ENCODE data around the gene GP1BB. TPM values are rescaled to one million over a fixed set of nuclear protein-coding genes. Genes with fewer than 3 reads are reported as not detected.

Gene GP1BB
- total and polyA plus RNA-seq, 2 of the 4 experiments (the other 2 are of a cell fraction): 0.18 to 1.5 TPM

DNA sequence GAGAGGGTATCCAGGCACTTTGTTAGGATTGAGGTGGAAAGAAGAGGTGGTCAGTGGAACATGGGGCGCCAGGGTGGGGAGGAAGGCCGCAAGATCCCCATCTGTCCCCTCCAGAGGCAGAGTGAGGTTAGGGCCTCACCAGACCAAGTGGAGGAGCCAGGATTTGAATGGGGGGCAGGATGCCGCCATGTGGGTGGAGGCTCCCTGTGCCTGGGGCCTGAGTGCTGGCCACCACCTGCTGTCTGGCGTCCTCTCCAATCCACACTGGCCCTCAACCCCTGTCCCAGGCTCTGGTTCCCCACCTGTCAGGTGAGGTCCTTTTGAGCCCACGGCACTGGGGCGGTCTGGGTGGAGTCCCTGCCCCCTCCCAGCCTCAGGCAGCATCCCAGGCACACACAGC lies 19.7 kb downstream of the GP1BB start:
- Histone ChIP-seq H3K79me1 (ENCODE audit: low read depth in 1 of 2, low read length in 2 of 2) (no peaks in the 10 kb centered on the region), H3K4me1 (ENCODE audit: control insufficient read depth, insufficient read depth, low read length) (no peaks in the 10 kb centered on the region), H3K4me2 (ENCODE audit: low read depth, low read length) (no peak overlapping the region), H3K56ac (ENCODE audit: extremely low read depth, insufficient read depth, low read length) (no peak overlapping the region), H2BK120ac (ENCODE audit: low read depth, low read length) (no peak overlapping the region), H2AK9ac (replicated peaks; ENCODE audit: low read depth, low read length, poor library complexity) (peak overlapping the region; percentile 65), H2AK5ac (ENCODE audit: low read depth, low read length) (no peak overlapping the region), H3K36me3 (ENCODE audit: control insufficient read depth, insufficient read depth, low read length) (no peaks in the 10 kb centered on the region), H3K9ac (ENCODE audit: low read depth, low read length) (no peak overlapping the region), H3K4ac (ENCODE audit: low read depth, low read length) (no peak overlapping the region), H3K14ac (replicated peaks; ENCODE audit: low read depth, low read length) (no peak overlapping the region), H3K23ac (ENCODE audit: low read depth, low read length) (no peak overlapping the region), H4K5ac (ENCODE audit: low read depth, low read length) (no peak overlapping the region), H4K8ac (ENCODE audit: low read depth in 2 of 2, low read length in 2 of 2) (no peak overlapping the region), H4K91ac (ENCODE audit: insufficient read depth, low read depth, low read length) (no peak overlapping the region), H3K9me3 (ENCODE audit: control insufficient read depth, insufficient read depth, low read length) (no peaks in the 10 kb centered on the region), H3K18ac (ENCODE audit: low read depth, low read length) (no peak overlapping the region), H3K9me1 (ENCODE audit: insufficient read depth, low read length) (no peaks in the 10 kb centered on the region), H3K27me3 (ENCODE audit: control insufficient read depth, insufficient read depth, low read length) (no peaks in the 10 kb centered on the region; the same call in 1 of the 2 replicates), H3K4me3 (ENCODE audit: insufficient read depth, low read depth, low read length) (no peak overlapping the region), H2BK5ac (ENCODE audit: low read depth, low read length, poor library complexity, severe bottlenecking) (no peak overlapping the region), H2AFZ (replicated peaks; ENCODE audit: low read length, poor library complexity) (no peak overlapping the region), H2BK15ac (ENCODE audit: low read depth, low read length) (no peak overlapping the region), H3K27ac (ENCODE audit: insufficient read depth, low read length) (no peak overlapping the region), H2BK20ac (ENCODE audit: low read depth, low read length) (no peak overlapping the region), H4K20me1 (ENCODE audit: insufficient read depth, low read length) (no peaks in the 10 kb centered on the region; the same call in 1 of the 2 replicates)
- TF ChIP-seq CEBPB (IDR thresholded peaks at IDR 0.05; ENCODE audit: low read depth, low read length): no peak
- TF ChIP-seq RCOR1 (IDR thresholded peaks at IDR 0.05; ENCODE audit: insufficient replicate concordance, low read length): no peak
- no peak for TF ChIP-seq SMC3 (IDR thresholded peaks at IDR 0.05; ENCODE audit: low read depth, low read length)
- no peak for TF ChIP-seq POLR2A (IDR thresholded peaks at IDR 0.05; ENCODE audit: low read depth, low read length)
- TF ChIP-seq, protein P1, sequence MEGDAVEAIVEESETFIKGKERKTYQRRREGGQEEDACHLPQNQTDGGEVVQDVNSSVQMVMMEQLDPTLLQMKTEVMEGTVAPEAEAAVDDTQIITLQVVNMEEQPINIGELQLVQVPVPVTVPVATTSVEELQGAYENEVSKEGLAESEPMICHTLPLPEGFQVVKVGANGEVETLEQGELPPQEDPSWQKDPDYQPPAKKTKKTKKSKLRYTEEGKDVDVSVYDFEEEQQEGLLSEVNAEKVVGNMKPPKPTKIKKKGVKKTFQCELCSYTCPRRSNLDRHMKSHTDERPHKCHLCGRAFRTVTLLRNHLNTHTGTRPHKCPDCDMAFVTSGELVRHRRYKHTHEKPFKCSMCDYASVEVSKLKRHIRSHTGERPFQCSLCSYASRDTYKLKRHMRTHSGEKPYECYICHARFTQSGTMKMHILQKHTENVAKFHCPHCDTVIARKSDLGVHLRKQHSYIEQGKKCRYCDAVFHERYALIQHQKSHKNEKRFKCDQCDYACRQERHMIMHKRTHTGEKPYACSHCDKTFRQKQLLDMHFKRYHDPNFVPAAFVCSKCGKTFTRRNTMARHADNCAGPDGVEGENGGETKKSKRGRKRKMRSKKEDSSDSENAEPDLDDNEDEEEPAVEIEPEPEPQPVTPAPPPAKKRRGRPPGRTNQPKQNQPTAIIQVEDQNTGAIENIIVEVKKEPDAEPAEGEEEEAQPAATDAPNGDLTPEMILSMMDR (conservative IDR thresholded peaks at IDR 0.05; ENCODE audit: low read depth, low read length): no peak
- no peak for TF ChIP-seq MAFK (IDR thresholded peaks at IDR 0.05; ENCODE audit: low read depth, low read length)
- TF ChIP-seq NFE2L2 (IDR thresholded peaks at IDR 0.05; ENCODE audit: low read depth, low read length): no peak
- no peak for TF ChIP-seq FOS (IDR thresholded peaks at IDR 0.05; ENCODE audit: low read depth, low read length)
- no peak for TF ChIP-seq MAZ (IDR thresholded peaks at IDR 0.05; ENCODE audit: borderline replicate concordance, low read depth, low read length)
- TF ChIP-seq BHLHE40 (IDR thresholded peaks at IDR 0.05; ENCODE audit: low read depth, low read length): no peak
- no peak for TF ChIP-seq CHD1 (IDR thresholded peaks at IDR 0.05; ENCODE audit: low read depth, low read length)
- TF ChIP-seq RFX5 (IDR thresholded peaks at IDR 0.05; ENCODE audit: low read depth, low read length): no peak
- TF ChIP-seq, protein P2, sequence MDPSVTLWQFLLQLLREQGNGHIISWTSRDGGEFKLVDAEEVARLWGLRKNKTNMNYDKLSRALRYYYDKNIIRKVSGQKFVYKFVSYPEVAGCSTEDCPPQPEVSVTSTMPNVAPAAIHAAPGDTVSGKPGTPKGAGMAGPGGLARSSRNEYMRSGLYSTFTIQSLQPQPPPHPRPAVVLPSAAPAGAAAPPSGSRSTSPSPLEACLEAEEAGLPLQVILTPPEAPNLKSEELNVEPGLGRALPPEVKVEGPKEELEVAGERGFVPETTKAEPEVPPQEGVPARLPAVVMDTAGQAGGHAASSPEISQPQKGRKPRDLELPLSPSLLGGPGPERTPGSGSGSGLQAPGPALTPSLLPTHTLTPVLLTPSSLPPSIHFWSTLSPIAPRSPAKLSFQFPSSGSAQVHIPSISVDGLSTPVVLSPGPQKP (IDR thresholded peaks at IDR 0.05; ENCODE audit: borderline replicate concordance, low read depth, low read length): no peak
- TF ChIP-seq MXI1 (IDR thresholded peaks at IDR 0.05; ENCODE audit: borderline replicate concordance, low read depth, low read length): no peak
- TF ChIP-seq, protein P3, sequence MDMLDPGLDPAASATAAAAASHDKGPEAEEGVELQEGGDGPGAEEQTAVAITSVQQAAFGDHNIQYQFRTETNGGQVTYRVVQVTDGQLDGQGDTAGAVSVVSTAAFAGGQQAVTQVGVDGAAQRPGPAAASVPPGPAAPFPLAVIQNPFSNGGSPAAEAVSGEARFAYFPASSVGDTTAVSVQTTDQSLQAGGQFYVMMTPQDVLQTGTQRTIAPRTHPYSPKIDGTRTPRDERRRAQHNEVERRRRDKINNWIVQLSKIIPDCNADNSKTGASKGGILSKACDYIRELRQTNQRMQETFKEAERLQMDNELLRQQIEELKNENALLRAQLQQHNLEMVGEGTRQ (IDR thresholded peaks at IDR 0.05; ENCODE audit: low read depth, low read length): no peak
- no peak for TF ChIP-seq RAD21 (IDR thresholded peaks at IDR 0.05; ENCODE audit: low read length)
- BruUV-seq (replicated peaks): no TSS peak
- intact Hi-C loops (cut with micrococcal nuclease): no loop called here
- ATAC-seq (ENCODE audit: low read depth) (no peak), DNase-seq (no peak)
- 69% methylated on average over 2 of the region's 6 CpGs; no CpG with 5 or more reads in 1 of the 2 experiments for WGBS, 2 experiments (ENCODE audit: extremely low coverage in 2 of 2, insufficient read length in 1 of 2)
- POLR2A ChIA-PET (ENCODE audit: unreplicated experiment): no interaction called here
- dilution Hi-C loops (cut with HindIII; ENCODE audit: low sequenced_read_pairs, unreplicated experiment): no loop called here
- CTCF ChIA-PET: interaction anchor here (1.3 kb wide), 1 partner anchor 13 kb away, joined by 4 read pairs; no protein-coding TSS in a partner anchor
- in situ Hi-C loops (cut with MboI; ENCODE audit: low sequenced_read_pairs): no loop called here

Measured in IMR-90 (cell line).